ENCODE results near the gene LCA5. TPM values are rescaled to one million over a fixed set of nuclear protein-coding genes. Genes with fewer than 3 reads are reported as not detected.
"Not testable (repeated sequence)": the region's sequence is repeated elsewhere in the genome, so short reads cannot be mapped to it uniquely, and the experiment has no call there.

The LCA5 gene
- total RNA-seq, 1 experiment from 2014 or later, result 2.3 TPM

DNA sequence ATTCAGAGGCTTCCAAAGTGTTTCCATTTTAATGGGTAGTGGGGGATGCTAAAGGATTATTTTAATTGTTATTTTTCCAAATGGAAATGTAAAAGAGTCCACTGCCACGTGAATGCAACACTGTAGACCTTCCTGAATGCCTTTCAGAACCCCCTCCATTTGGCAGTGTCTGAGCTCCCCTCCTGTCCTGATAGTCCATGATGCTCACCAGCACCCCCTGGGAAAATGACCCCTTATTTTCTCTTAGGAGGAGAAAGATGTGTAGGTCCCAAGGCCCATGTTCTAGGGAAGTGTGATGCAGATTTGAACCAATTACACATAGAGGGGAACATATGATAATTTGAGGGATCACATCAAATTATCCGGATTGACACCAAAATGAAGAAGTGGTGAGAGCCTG, 47.1 kb upstream of the LCA5 start:
- Histone ChIP-seq H4K5ac (ENCODE audit: insufficient read length, low read depth, low read length) (no peak overlapping the region), H3K9me3 (ENCODE audit: control insufficient read depth, low read depth, low read length) (no peaks in the 10 kb centered on the region), H3K9ac (ENCODE audit: extremely low read depth, insufficient read length, low read length) (no peak overlapping the region), H2BK120ac (ENCODE audit: low read depth, low read length, poor library complexity, severe bottlenecking) (no peak overlapping the region), H3K79me1 (ENCODE audit: insufficient read depth, low read depth, low read length, poor library complexity, severe bottlenecking) (no peaks in the 10 kb centered on the region), H3K4me2 (ENCODE audit: insufficient read depth, insufficient read length, low read length) (no peak overlapping the region), H3K27ac (ENCODE audit: insufficient read length, low read depth, low read length) (no peak overlapping the region), H3K4ac (ENCODE audit: low read depth, low read length) (no peak overlapping the region), H2AFZ (ENCODE audit: low read length) (no peak overlapping the region), H3K23ac (ENCODE audit: insufficient read length, low read depth, low read length) (no peak overlapping the region), H2BK5ac (ENCODE audit: insufficient read length, low read length) (no peak overlapping the region), H3T11ph (ENCODE audit: low read length) (no peak overlapping the region), H3K27me3 (ENCODE audit: insufficient read depth, low read length) (no peaks in the 10 kb centered on the region), H2BK20ac (ENCODE audit: low read depth, low read length, poor library complexity, severe bottlenecking) (no peak overlapping the region), H2BK15ac (ENCODE audit: low read depth, low read length) (no peak overlapping the region), H3K56ac (ENCODE audit: insufficient read length, low read depth, low read length) (no peak overlapping the region), H2AK5ac (ENCODE audit: insufficient read length, low read length) (no peak overlapping the region), H3K23me2 (ENCODE audit: insufficient read length, low read depth, low read length, poor library complexity, severe bottlenecking) (no peaks in the 10 kb centered on the region), H3K79me2 (ENCODE audit: insufficient read depth, low read length) (no peaks in the 10 kb centered on the region), H4K20me1 (ENCODE audit: control insufficient read depth, insufficient read depth, insufficient read length) (no peaks in the 10 kb centered on the region), H3K18ac (ENCODE audit: insufficient read length, low read depth, low read length) (no peak overlapping the region), H3K14ac (ENCODE audit: insufficient read depth, low read length) (no peak overlapping the region), H4K8ac (replicated peaks; ENCODE audit: insufficient read length, low read depth, low read length) (no peak overlapping the region), H2BK12ac (ENCODE audit: insufficient read length, low read depth, low read length) (no peak overlapping the region), H4K91ac (ENCODE audit: insufficient read length, low read depth, low read length) (no peak overlapping the region), H3K4me1 (ENCODE audit: insufficient read depth, low read length) (no peaks in the 10 kb centered on the region)
- Mint-ChIP-seq H3K27me3 (ENCODE audit: low read depth) (peaks cover 1% of the 10 kb centered on the region; the same call in 1 of the 2 replicates), H3K27ac (no peak overlapping the region; a peak in 1 of 7 replicates), H3K9me3 (peaks cover 21 to 24% of the 10 kb centered on the region in 2 experiments), H3K36me3 (ENCODE audit: insufficient read depth in 1 of 3, low read depth in 3 of 3) (peaks cover 5 to 11% (median 9%) of the 10 kb centered on the region in 3 experiments; a peak in 5 of 7 replicates), H3K4me3 (no peak overlapping the region), H3K4me1 (peaks cover 0 to 3% of the 10 kb centered on the region in 2 experiments; a peak in 1 of 4 replicates)
- no peak for DNase-seq
- TF ChIP-seq, protein P1, sequence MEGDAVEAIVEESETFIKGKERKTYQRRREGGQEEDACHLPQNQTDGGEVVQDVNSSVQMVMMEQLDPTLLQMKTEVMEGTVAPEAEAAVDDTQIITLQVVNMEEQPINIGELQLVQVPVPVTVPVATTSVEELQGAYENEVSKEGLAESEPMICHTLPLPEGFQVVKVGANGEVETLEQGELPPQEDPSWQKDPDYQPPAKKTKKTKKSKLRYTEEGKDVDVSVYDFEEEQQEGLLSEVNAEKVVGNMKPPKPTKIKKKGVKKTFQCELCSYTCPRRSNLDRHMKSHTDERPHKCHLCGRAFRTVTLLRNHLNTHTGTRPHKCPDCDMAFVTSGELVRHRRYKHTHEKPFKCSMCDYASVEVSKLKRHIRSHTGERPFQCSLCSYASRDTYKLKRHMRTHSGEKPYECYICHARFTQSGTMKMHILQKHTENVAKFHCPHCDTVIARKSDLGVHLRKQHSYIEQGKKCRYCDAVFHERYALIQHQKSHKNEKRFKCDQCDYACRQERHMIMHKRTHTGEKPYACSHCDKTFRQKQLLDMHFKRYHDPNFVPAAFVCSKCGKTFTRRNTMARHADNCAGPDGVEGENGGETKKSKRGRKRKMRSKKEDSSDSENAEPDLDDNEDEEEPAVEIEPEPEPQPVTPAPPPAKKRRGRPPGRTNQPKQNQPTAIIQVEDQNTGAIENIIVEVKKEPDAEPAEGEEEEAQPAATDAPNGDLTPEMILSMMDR (conservative IDR thresholded peaks at IDR 0.05), result peak; percentile 29; the same call in 2 of the 3 replicates
- no CpG with 5 or more reads among the region's 2 CpGs for WGBS (ENCODE audit: extremely low coverage, insufficient read length, low lambda C conversion rate)

DNA sequence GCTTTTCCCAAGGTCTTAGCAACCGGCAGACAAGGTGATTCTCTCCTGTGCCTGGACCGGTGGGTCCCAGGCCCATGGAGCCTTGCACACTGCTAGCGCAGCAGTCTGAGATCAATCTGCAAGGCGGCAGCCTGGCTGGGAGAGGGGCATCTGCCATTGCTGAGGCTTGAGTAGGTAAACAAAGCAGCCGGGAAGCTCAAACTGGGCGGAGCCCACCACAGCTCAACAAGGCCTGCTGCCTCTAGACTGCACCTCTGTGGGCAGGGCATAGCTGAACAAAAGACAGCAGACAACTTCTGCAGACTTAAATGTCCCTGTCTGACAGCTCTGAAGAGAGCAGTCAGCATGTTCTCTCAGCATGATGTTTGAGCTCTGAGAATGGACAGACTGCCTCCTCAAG, 40.7 kb upstream of the LCA5 start:
- not testable (repeated sequence) for H3K27ac Mint-ChIP-seq; H2BK12ac ChIP-seq (ENCODE audit: insufficient read length, low read depth, low read length); H3K79me2 ChIP-seq (ENCODE audit: insufficient read depth, low read length); H2AFZ ChIP-seq (ENCODE audit: low read length); H3K27me3 Mint-ChIP-seq (ENCODE audit: low read depth); H2BK120ac ChIP-seq (ENCODE audit: low read depth, low read length, poor library complexity, severe bottlenecking); H2BK15ac ChIP-seq (ENCODE audit: low read depth, low read length); DNase-seq; H3K27ac ChIP-seq (ENCODE audit: insufficient read length, low read depth, low read length); H3K23ac ChIP-seq (ENCODE audit: insufficient read length, low read depth, low read length); H2AK5ac ChIP-seq (ENCODE audit: insufficient read length, low read length); H4K91ac ChIP-seq (ENCODE audit: insufficient read length, low read depth, low read length); H3K79me1 ChIP-seq (ENCODE audit: insufficient read depth, low read depth, low read length, poor library complexity, severe bottlenecking); H4K5ac ChIP-seq (ENCODE audit: insufficient read length, low read depth, low read length); H4K8ac ChIP-seq (replicated peaks; ENCODE audit: insufficient read length, low read depth, low read length); H3K56ac ChIP-seq (ENCODE audit: insufficient read length, low read depth, low read length); H4K20me1 ChIP-seq (ENCODE audit: control insufficient read depth, insufficient read depth, insufficient read length); H3K4me3 Mint-ChIP-seq; H3K9ac ChIP-seq (ENCODE audit: extremely low read depth, insufficient read length, low read length); H3K18ac ChIP-seq (ENCODE audit: insufficient read length, low read depth, low read length); H3K4ac ChIP-seq (ENCODE audit: low read depth, low read length); H3K9me3 ChIP-seq (ENCODE audit: control insufficient read depth, low read depth, low read length); H3K27me3 ChIP-seq (ENCODE audit: insufficient read depth, low read length); H3K14ac ChIP-seq (ENCODE audit: insufficient read depth, low read length); H3K4me2 ChIP-seq (ENCODE audit: insufficient read depth, insufficient read length, low read length); H3T11ph ChIP-seq (ENCODE audit: low read length); H2BK5ac ChIP-seq (ENCODE audit: insufficient read length, low read length); H3K23me2 ChIP-seq (ENCODE audit: insufficient read length, low read depth, low read length, poor library complexity, severe bottlenecking); H3K4me1 ChIP-seq (ENCODE audit: insufficient read depth, low read length); H2BK20ac ChIP-seq (ENCODE audit: low read depth, low read length, poor library complexity, severe bottlenecking)
- peaks cover 7 to 17% (median 12%) of the 10 kb centered on the region in 3 experiments; a peak in 6 of 7 replicates for H3K36me3 Mint-ChIP-seq (ENCODE audit: insufficient read depth in 1 of 3, low read depth in 3 of 3)
- peaks cover 24 to 26% of the 10 kb centered on the region in 2 experiments for H3K9me3 Mint-ChIP-seq
- WGBS (ENCODE audit: extremely low coverage, insufficient read length, low lambda C conversion rate), result no CpG with 5 or more reads among the region's 6 CpGs
- H3K4me1 Mint-ChIP-seq, result peaks cover 24 to 25% of the 10 kb centered on the region in 2 experiments
